GM18951 (cell line): Measurements from ENCODE around the gene KDELR1.

Experiments used
- POLR2A ChIP-seq: IDR thresholded peaks from 4 replicates; pipeline ENCODE4 v1.6.1; 2011; ENCODE audit warnings: mild to moderate bottlenecking; ENCODE audit not compliant: insufficient read length, insufficient read depth; ENCODE audit errors: extremely low read depth
- in situ Hi-C: fragments of 300-500 bp; cut with MboI; formaldehyde crosslinking; loops from one replicate; pipeline ENCODE4 v1.12.0; 2022; ENCODE audit warnings: low sequenced_read_pairs, mixed read lengths, inconsistent platforms; ENCODE audit not compliant: unreplicated experiment

Gene KDELR1

DNA sequence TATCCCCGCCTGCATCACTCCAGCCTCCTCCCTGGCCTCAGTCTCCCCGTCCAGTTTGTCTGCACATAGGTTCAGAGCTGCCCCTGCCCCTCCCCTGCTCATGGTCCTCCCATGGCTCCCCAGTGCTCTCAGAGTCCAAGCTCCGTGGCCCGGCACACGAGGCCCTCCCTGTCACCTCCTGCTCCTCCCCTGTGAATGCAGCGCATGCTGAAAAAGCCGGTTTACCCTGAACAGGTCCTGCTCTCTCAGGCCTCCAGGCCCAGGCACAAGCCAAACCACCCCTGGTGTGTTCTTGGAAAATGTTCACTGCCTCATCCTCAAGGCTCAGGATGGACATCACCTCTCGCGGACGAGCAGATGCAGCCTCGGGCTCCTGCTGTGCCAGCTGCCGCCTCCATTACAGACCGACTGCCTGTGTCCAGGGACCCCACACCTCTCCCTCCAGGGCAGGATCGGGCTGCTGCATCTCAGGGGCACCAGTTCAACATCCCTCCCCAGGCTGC, 53.0 kb downstream of the KDELR1 start:
- in situ Hi-C loops: no loop called here
- TF ChIP-seq POLR2A: no peak

DNA sequence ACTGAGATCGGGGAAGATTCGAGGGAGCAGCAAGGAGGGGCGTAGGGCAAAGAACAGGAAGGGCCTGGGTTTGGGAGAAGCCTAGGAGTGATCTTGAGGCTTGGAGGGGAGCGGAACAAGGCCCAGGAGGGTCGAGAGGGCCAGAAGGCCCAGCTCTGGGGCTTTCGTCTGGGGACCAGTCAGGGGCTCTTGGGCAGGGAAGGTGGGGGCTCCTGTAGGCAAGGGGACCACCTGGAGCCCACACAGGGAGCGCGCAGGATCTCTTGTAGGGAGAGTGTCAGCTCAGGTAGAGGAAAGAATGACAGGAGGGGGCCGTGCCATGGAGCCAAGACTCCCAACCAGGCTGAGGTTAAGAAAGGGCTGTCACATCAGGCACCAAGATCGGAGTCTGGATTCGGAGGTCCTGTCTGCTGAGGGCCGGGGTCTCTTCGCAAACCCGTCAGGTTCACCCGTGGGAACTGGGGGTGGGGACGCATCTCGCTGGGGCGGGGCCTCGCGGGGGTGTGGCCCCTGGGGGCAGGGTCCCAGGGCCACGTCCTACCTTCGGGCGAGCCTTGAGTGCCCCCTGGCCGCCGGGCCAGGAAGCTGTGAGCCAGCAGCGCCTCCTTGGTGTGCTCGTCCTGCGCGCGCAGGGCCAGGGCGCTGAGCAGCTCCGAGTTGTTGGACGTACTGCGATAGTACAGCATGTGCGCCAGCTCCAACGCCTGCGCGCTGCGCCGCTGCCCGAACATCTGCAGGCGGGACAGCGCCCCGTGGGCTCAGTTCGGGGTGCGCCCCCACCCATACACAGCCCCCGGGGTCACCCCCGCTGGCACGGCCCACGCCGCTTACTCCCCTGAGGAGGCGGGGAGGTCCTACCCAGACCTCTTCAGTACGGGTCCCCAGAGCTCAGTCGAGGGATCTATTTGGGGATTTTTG, 57.6 kb downstream of the KDELR1 start:
- in situ Hi-C loops: no loop called here

DNA sequence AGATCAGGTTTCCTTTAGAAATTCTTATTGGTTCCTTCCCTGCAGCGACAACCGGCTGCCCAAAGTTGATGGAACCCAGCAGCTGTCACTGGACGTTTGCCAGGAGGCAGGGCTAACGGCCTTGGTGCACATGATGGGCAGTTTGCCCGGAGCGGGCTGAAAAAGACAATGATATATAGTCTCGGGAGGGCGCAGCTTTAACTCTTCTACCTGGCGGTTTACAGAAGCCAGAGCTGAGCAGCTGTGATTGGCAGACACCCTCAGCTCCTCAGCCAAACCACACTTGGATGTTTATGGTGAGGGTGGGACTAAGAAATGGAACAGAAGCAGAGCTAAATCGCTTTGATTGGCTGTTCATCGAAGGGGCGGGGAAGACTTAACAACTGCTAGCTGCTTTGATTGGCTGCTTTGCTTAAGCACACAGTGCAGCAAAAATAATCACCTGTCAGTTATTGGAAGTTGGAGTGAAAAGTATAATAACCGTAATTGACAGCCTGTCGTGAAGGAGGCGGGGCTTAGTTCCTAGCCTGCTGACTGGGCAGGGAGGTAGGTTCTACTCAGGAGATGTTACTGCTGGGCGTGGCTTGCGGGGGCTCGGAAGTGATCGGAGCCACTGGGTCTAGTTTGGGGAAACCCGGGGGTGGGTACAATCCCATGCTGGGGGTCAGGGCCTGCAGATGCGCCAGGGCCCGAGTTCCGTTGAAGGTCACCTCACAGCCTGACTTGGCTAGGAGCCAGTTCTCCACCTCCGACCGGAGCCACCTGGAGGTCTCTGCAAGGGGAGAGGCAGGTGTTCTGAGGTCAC, 58.5 kb downstream of the KDELR1 start:
- peak; percentile 64 for TF ChIP-seq POLR2A
- in situ Hi-C loops: no loop called here

More for the DNA sequence above, 57.6 kb downstream of the KDELR1 start:
- TF ChIP-seq POLR2A: peak; percentile 63
